ENCODE measurements around the gene RTKN. TPM values are rescaled to one million over a fixed set of nuclear protein-coding genes. Genes with fewer than 3 reads are reported as not detected.
"Not testable (repeated sequence)": the region's sequence is repeated elsewhere in the genome, so short reads cannot be mapped to it uniquely, and the experiment has no call there.

RTKN gene
- total and polyA plus RNA-seq, 2 experiments from 2014 or later: 74.2 to 77.5 TPM

DNA sequence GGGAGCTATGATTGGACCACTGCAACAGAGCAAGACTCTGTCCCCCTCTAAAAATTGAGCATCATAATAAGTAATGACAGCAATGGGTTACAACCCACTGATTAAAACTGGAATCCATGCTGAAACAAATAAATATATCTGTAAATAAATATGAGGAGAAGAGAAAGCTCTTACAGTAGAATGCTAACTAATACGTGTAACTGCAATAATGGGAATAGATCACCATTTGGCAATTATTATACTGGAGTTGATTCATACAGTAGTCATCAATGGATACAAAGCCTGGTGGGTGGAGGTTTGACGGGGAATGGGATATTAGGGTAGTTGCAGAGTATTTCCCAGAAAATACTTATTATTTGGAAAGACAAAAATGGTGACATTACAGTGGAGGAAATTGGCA lies 7.0 kb upstream of the RTKN start:
- Histone ChIP-seq H2AFZ (no peak overlapping the region), H3K4me1 (ENCODE audit: insufficient read depth) (peaks cover 8% of the 10 kb centered on the region), H3K27me3 (no peaks in the 10 kb centered on the region), H3K9me2 (replicated peaks; ENCODE audit: insufficient read depth) (no peaks in the 10 kb centered on the region), H3K4me3 (no peak overlapping the region), H3K9me3 (ENCODE audit: low read depth) (no peaks in the 10 kb centered on the region), H3K79me2 (no peaks in the 10 kb centered on the region), H3K36me3 (replicated peaks; ENCODE audit: insufficient read depth, low read depth) (no peaks in the 10 kb centered on the region), H3K4me2 (no peak overlapping the region), H3K27ac (no peak overlapping the region), H4K20me1 (ENCODE audit: insufficient read depth, poor library complexity, severe bottlenecking) (no peaks in the 10 kb centered on the region)
- TF ChIP-seq EZH2phosphoT487 (IDR thresholded peaks at IDR 0.05; ENCODE audit: low read depth, severe bottlenecking, unreplicated experiment) (no peak), EZH2 (IDR thresholded peaks at IDR 0.05; ENCODE audit: borderline replicate concordance) (no peak)
- TF ChIP-seq, protein P1, sequence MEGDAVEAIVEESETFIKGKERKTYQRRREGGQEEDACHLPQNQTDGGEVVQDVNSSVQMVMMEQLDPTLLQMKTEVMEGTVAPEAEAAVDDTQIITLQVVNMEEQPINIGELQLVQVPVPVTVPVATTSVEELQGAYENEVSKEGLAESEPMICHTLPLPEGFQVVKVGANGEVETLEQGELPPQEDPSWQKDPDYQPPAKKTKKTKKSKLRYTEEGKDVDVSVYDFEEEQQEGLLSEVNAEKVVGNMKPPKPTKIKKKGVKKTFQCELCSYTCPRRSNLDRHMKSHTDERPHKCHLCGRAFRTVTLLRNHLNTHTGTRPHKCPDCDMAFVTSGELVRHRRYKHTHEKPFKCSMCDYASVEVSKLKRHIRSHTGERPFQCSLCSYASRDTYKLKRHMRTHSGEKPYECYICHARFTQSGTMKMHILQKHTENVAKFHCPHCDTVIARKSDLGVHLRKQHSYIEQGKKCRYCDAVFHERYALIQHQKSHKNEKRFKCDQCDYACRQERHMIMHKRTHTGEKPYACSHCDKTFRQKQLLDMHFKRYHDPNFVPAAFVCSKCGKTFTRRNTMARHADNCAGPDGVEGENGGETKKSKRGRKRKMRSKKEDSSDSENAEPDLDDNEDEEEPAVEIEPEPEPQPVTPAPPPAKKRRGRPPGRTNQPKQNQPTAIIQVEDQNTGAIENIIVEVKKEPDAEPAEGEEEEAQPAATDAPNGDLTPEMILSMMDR (IDR thresholded peaks at IDR 0.05; ENCODE audit: poor library complexity): no peak
- WGBS (ENCODE audit: low lambda C conversion rate, missing lambda C conversion rate): 88% methylated on average over 2 of the region's 2 CpGs
- no peak for DNase-seq (ENCODE audit: low spot score)

- Histone ChIP-seq H3K9me2 (replicated peaks; ENCODE audit: insufficient read depth) (no peaks in the 10 kb centered on the region), H4K20me1 (ENCODE audit: insufficient read depth, poor library complexity, severe bottlenecking) (no peaks in the 10 kb centered on the region), H3K4me1 (ENCODE audit: insufficient read depth) (peaks cover 8% of the 10 kb centered on the region), H3K4me2 (no peak overlapping the region), H3K79me2 (no peaks in the 10 kb centered on the region), H3K36me3 (replicated peaks; ENCODE audit: insufficient read depth, low read depth) (no peaks in the 10 kb centered on the region), H2AFZ (no peak overlapping the region), H3K27ac (no peak overlapping the region), H3K4me3 (no peak overlapping the region), H3K9me3 (ENCODE audit: low read depth) (no peaks in the 10 kb centered on the region), H3K27me3 (no peaks in the 10 kb centered on the region)
- WGBS (ENCODE audit: low lambda C conversion rate, missing lambda C conversion rate): 92% methylated on average over 5 of the region's 5 CpGs
- no peak for TF ChIP-seq EZH2phosphoT487 (IDR thresholded peaks at IDR 0.05; ENCODE audit: low read depth, severe bottlenecking, unreplicated experiment)
- no peak for TF ChIP-seq EZH2 (IDR thresholded peaks at IDR 0.05; ENCODE audit: borderline replicate concordance)
- TF ChIP-seq, protein P1 (IDR thresholded peaks at IDR 0.05; ENCODE audit: poor library complexity): no peak
- no peak for DNase-seq (ENCODE audit: low spot score)
Measured at GRCh38 chr2:74447230-74447999, 5.7 kb upstream of the RTKN start.

GRCh38 chr2:74444498-74445318 lies 3.0 kb upstream of the RTKN start:
- Histone ChIP-seq H3K9me3 (ENCODE audit: low read depth) (no peaks in the 10 kb centered on the region), H2AFZ (no peak overlapping the region), H3K4me1 (ENCODE audit: insufficient read depth) (peaks cover 8% of the 10 kb centered on the region), H3K4me2 (peak overlapping the region; percentile 42), H3K79me2 (peaks cover 6% of the 10 kb centered on the region), H3K4me3 (no peak overlapping the region), H3K27ac (peak overlapping the region; percentile 43), H3K9me2 (replicated peaks; ENCODE audit: insufficient read depth) (no peaks in the 10 kb centered on the region), H4K20me1 (ENCODE audit: insufficient read depth, poor library complexity, severe bottlenecking) (no peaks in the 10 kb centered on the region), H3K27me3 (no peaks in the 10 kb centered on the region), H3K36me3 (replicated peaks; ENCODE audit: insufficient read depth, low read depth) (no peaks in the 10 kb centered on the region)
- TF ChIP-seq EZH2phosphoT487 (IDR thresholded peaks at IDR 0.05; ENCODE audit: low read depth, severe bottlenecking, unreplicated experiment): no peak
- no peak for TF ChIP-seq EZH2 (IDR thresholded peaks at IDR 0.05; ENCODE audit: borderline replicate concordance)
- TF ChIP-seq, protein P1 (IDR thresholded peaks at IDR 0.05; ENCODE audit: poor library complexity): no peak
- 63% methylated on average over 5 of the region's 5 CpGs for WGBS (ENCODE audit: low lambda C conversion rate, missing lambda C conversion rate)
- DNase-seq (ENCODE audit: low spot score): no peak

- Histone ChIP-seq H3K27ac (peak overlapping the region; percentile 98), H3K4me1 (ENCODE audit: insufficient read depth) (peaks cover 24% of the 10 kb centered on the region), H3K4me2 (peak overlapping the region; percentile 86), H4K20me1 (ENCODE audit: insufficient read depth, poor library complexity, severe bottlenecking) (peaks cover 19% of the 10 kb centered on the region), H3K79me2 (peaks cover 26% of the 10 kb centered on the region), H2AFZ (peak overlapping the region; percentile 50)
- H3K36me3 ChIP-seq (replicated peaks; ENCODE audit: insufficient read depth, low read depth); H3K27me3 ChIP-seq; H3K9me3 ChIP-seq (ENCODE audit: low read depth); DNase-seq (ENCODE audit: low spot score); H3K4me3 ChIP-seq; H3K9me2 ChIP-seq (replicated peaks; ENCODE audit: insufficient read depth): not testable (repeated sequence)
- 84% methylated on average over 16 of the region's 16 CpGs for WGBS (ENCODE audit: low lambda C conversion rate, missing lambda C conversion rate)
Measured at GRCh38 chr2:74442483-74443297, 953 bp upstream of the RTKN start.
